Inferior parietal cortex (tissue), 1 donor: ENCODE results near the gene SMYD3.
A peak's percentile ranks its signal among the peaks of the same experiment; 100 is the strongest.
"Not testable (repeated sequence)": the region's sequence is repeated elsewhere in the genome, so short reads cannot be mapped to it uniquely, and the experiment has no call there.

Source experiments
- DNase-seq: peaks from one replicate; pipeline ENCODE4 v3.0.0-alpha.2; 2016; ENCODE audit errors: extremely low spot score

The SMYD3 gene

GRCh38 chr1:246029616-246030015 lies 477.5 kb downstream of the SMYD3 start:
- DNase-seq, result no peak

GRCh38 chr1:246024118-246024517 lies 483.0 kb downstream of the SMYD3 start:
- DNase-seq, result not testable (repeated sequence)

- DNase-seq, result no peak
These were observed 486.7 kb downstream of the SMYD3 start for GRCh38 chr1:246020211-246020954.

- DNase-seq, result no peak
These were observed 488.9 kb downstream of the SMYD3 start for GRCh38 chr1:246018146-246018545.

- DNase-seq, result peak; percentile 65
These were observed 494.7 kb downstream of the SMYD3 start for GRCh38 chr1:246012341-246012740.

- no peak for DNase-seq
These were observed 496.7 kb downstream of the SMYD3 start for GRCh38 chr1:246010386-246010785.

- DNase-seq, result peak; percentile 52
These were observed 498.7 kb downstream of the SMYD3 start for GRCh38 chr1:246008363-246008831.

- DNase-seq, result no peak
These were observed 502.0 kb downstream of the SMYD3 start for GRCh38 chr1:246005067-246005466.

- no peak for DNase-seq
These were observed 502.8 kb downstream of the SMYD3 start for GRCh38 chr1:246004301-246004700.

GRCh38 chr1:246003442-246003730 lies 503.7 kb downstream of the SMYD3 start:
- no peak for DNase-seq

GRCh38 chr1:246002725-246003441 lies 504.2 kb downstream of the SMYD3 start:
- DNase-seq, result peak; percentile 91

GRCh38 chr1:246001837-246002230 lies 505.2 kb downstream of the SMYD3 start:
- DNase-seq, result no peak

- DNase-seq, result no peak
These were observed 505.8 kb downstream of the SMYD3 start for GRCh38 chr1:246001142-246001836.

GRCh38 chr1:246000638-246001015 lies 506.5 kb downstream of the SMYD3 start:
- DNase-seq, result no peak

GRCh38 chr1:245999697-246000637 lies 507.1 kb downstream of the SMYD3 start:
- DNase-seq, result no peak

- no peak for DNase-seq
These were observed 509.4 kb downstream of the SMYD3 start for GRCh38 chr1:245997471-245998258.

- DNase-seq, result no peak
These were observed 510.3 kb downstream of the SMYD3 start for GRCh38 chr1:245996811-245997210.

GRCh38 chr1:245995474-245995873 lies 511.6 kb downstream of the SMYD3 start:
- no peak for DNase-seq

- no peak for DNase-seq
These were observed 515.8 kb downstream of the SMYD3 start for GRCh38 chr1:245991266-245991665.

- no peak for DNase-seq
These were observed 516.6 kb downstream of the SMYD3 start for GRCh38 chr1:245990315-245991022.
